HG02973 (cell line): Measurements from ENCODE around the gene PPP6R2.
"Not testable (repeated sequence)": the region's sequence is repeated elsewhere in the genome, so short reads cannot be mapped to it uniquely, and the experiment has no call there.

ENCODE experiments used
- ATAC-seq: cut with Tn5 transposase; IDR thresholded peaks from one replicate; pipeline ENCODE4 v1.9.1; 2021; ENCODE audit warnings: moderate library complexity; ENCODE audit not compliant: unreplicated experiment

The PPP6R2 gene

DNA sequence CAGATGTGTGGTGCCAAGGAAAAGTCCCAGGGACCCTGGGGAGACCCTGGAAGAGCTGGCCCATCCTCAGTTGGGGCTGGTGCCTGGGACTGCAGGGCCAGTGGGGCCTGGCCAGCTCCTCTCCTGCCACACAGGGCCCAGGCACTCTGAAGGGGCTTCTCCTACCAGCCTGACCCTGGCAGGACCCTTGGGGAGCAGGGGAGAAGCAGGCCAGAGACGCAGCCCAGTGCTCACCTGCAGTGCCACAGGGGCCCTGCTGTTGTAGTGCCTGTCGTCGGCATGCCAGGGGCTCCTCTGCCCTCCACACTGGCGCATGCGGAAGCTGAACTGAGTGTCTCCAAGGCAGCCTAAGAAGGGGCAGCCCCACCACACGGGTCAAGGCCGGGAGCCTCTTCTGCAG, 25.5 kb upstream of the PPP6R2 start:
- no peak for ATAC-seq

DNA sequence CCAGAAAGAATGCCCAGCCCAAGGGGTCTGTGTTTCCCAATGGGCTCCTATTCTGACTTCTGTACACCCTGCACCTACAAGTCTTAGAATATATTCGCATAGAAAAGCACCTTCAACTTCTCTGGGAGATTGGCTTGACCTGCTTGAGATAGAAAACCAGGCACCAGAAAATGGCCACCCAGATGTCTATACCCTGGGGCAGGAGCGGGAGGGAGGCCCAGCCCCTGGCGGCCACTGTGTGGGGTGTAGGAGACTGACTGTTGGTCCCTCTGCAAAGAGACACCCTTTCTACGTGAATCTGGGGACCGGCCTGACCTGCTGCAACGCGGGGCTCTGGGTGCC, 24.8 kb upstream of the PPP6R2 start:
- ATAC-seq: no peak

DNA sequence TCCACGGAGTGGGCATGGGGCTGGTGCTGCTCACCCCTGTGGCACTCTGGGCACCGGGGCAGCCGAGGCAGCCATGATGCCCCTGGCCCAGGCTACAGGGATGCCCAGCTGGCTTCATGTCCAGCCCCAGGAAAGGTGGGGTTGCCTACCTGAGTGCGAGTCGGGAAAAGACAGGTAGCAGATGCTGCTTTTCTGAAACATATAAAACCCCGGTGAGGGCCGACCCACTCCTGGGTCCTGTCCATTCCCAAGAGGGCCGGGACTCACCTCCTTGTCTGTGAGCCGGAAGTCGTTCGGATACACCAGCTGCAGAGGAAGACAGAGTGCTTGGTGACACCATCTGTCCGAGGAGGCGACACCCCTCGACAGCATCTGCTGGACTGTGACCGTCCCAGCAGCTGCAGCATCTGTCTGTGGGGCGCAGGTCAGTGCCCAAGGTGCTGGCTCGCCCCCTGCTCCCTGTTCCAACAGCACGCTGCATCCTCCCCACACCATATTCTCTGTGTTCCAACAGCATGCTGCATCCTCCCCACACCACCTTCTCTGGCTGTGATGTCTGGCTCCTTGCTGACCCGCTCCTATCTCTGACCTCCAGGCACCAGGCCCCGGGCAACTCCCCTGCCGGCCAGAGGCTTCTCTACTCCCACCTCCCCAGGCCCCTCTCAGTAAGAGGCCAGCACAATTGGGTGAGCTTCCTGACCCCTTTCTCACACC, 24.3 kb upstream of the PPP6R2 start:
- ATAC-seq: no peak

DNA sequence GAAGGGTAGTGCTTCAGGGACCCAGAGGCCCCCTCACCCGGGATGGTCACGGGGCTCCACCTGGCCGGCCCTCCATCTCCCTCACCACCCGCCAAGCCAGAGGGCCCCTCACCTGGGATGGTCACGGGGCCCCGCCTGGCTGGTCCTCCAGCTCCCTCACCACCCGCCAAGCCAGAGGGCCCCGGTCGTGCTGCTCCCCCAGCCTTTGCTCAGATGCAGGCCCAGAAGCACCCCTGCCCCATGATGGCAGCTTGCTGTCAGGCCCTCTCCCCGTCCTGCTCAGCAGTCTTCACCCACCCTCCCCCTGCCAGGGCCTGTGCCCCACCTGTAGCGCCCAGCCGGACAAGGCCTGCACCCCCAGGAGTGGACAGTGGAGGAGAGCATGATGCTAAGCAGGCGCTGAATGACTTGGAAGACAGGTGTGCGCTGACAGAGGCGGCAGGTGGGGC, 23.6 kb upstream of the PPP6R2 start:
- no peak for ATAC-seq

DNA sequence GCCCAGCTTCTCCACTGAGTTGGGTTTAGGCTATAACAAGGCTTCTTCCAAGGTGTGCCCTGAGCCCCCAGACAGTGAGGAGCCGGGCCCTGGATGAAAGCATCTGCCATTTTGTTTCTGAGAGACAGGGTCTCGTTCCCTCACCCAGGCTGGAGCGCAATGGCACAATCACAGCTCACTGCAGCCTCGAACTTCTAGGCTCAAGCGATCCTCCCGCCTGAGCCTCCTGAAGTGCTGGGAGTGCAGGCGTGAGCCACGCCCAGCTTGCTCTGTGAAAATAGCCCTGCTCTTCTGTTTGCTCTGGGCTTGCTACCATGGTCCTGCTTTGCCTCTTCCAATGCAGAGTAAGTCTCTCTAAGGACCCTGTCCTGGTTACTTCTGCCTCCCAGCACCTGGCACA, 23.0 kb upstream of the PPP6R2 start:
- no peak for ATAC-seq

DNA sequence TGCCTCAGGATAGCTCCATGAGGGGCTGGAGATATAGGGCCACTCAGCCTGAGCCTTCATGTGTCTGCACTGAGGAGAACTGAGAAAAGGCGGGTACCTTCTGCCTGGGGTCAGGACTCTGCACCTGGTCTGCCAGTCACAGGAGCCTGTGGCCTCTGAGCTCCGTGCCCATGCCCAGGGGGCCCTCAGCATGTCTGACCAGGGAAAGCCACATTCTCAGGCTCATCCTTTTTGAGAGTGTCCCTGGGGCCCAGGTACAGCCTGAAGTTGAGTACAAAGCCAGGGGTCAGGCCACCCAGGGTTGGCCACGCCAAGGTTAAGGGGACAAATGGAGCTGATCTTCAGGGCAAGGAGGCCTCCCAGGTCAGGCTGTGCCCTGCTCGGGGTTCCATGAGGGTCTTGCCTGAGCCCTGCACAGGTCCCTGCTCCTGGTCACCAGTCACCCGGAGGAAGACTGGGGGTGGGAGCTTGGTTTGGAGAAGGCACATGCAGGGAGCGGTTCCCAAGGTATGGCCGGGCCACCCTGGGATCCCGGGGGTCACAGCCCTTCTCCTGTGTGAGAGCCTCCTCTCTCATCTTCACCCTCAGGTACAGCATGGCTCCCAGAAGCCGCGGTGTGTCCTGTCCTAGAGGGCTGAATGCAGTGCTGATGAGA, 22.3 kb upstream of the PPP6R2 start:
- no peak for ATAC-seq

DNA sequence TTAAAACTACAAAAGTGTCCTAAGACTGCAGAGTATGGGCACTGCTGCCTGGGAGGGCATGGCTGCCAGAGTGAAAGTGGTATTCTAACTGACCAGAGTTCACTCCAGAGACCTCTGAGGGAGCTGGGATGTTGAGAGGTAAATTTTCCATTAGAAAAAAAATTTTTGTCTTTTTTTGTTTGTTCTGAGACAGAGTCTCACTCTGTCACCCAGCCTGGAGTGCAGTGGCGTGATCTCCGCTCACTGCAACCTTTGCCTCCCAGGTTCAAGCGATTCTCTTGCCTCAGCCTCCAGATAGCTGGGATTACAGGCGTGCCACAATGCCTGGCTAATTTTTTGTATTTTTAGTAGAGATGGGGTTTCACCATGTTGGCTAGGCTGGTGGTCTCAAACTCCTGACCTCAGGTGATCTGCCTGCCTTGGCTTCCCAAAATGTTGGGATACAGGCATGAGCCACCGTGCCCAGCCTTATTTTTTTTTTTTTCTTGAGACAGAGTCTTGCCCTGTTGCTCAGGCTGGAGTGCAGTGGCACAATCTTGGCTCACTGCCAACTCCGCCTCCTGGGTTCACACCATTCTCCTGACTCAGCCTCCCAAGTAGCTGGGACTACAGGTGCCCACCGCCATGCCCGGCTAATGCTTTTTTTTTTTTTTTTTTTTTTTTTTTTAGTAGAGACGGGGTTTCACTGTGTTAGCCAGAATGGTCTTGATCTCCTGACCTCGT, 20.6 kb upstream of the PPP6R2 start:
- ATAC-seq: not testable (repeated sequence)

DNA sequence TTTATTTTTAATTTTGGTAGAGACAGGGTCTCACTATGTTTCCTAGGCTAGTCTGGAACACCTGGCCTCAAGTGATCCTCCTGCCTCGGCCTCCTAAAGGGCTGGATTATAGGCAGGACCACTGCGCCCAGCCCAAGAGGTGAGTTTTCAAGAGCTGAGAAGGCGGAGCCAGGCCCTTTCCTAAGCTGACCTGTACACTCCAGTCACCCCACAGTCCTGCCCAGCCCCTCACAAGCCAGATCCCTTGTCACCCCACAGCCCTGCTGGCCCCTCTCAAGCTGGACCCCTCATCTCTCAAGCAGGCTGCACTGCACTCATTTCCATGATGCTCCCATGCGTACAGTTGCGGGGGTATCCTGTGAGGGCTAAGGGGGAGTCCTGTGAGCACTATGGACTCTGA, 19.2 kb upstream of the PPP6R2 start:
- ATAC-seq: no peak

DNA sequence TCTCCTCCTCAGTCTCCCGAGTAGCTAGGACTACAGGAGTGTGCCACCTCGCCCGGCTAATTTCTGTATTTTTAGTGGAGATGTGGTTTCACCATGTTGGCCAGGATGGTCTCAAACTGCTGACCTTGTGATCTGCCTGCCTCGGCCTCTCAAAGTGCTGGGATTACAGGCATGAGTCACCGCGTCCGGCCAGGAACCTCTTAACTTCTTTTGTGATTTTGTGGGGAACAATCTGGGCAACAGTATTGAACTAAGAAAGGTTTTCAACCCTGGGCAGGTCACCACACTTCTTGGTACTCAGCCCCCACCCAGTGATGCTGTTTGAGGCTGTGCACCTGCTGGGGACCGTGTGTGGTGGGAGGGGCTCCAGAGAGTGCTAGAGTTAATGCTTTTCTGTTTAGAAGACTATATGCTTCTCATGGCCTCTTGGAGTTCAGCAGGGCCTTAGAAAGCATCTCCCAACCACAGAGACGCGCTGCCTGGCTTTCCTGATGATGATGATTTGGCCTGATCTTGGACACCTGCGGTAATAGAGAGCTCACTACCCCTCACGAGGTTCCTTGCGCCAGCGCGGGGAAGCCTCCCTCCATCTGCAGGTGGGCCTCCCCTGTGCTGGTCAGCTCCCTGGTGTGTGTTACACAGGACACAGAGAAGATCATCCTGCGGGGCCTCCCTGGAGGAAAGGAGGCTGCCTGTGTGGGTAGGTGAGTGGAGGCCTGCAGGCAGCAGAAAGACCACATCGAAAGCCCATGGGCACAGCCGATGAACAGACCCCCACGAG, 17.5 kb upstream of the PPP6R2 start:
- no peak for ATAC-seq

DNA sequence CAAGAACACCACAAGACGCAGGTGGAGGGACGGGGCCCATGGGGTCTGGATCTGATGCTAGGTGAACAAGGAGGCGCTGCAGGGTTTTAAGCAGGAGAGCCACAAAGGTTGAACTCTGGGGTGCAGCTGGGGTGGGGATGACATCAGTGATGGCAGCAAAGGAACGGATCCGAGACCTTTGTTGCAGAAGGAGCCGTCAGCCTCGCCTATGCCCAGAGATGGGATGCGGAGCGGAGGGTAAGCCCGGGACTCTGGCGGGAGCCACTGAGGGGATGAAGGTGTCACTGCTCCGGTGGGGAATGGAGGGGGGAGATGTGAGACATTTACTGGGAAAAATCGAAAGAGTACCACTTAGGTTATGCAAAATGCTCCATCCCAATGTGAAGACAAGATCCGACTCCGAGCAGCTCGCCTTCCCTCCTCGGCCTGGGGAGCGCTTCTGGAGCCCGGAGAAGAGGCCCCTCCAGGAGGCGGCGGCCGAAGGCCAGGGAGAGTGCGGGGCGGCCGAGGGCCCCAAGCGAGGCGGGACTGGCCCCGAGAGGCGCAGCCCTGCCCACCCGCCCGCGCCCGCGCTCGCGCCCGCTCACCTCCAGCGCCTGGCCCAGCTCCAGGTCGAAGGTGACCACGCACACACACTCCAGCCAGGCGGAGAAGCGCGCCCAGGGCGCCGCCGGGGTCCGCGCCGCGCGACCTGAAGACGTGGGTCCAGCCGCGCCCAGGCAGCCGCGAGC, 16.7 kb upstream of the PPP6R2 start:
- ATAC-seq: no peak

DNA sequence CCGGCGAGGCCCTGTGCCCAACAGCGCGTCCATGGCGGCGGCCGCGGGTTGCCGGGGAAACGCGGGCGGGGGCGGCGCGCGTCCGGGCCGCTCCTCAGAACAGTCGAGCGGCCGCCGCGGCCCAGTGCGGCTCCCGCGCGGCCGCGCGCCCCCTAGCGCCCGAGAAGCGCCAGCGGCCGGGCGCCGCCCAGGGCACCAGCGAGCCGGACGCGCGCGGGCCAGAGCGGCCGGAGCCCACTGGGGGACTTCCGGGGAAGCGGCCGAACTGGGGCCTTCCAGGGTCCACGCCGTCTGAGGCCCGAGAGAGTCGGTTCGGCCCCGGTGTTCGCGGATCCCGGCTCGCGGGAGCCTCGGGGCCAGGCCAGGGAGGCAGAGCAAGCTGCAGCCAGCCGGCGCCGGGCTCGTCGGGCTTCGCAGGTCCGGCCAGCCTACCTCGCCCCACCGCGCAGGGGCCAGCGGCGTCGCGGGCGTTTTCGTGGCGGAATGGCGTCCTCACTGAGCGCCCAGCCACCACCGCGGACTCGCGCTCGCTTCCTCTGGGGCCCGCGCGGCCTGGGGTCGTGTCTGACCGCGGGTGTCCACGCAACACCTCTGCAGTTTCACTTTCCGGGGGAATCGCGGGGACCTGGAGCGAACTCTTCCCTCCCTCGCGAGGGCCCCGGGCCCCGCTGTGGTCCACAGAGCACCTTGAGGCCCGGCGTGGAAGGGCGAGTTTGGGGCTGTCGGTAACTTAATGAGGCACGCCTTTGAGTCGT, 16.0 kb upstream of the PPP6R2 start, which contains the start of gene DENND6B:
Gene DENND6B (minus strand): TSS at position 57 of the 755 bp plus-strand sequence. CDS start 24 bp downstream, at position 33.
- peak; percentile 64 for ATAC-seq

DNA sequence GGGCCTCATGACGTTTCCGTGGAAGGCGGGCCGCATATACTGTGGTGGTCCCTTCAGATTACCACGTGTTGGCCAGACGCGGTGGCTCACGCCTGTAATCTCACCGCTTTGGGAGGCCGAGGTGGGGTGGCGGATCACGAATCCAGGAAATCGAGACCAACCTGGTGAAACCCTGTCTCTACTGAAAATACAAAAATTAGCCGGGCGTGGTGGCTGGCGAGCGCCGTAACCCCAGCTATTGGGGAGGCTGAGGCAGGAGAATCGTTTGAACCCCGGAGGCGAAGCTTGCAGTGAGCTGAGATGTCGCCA, 15.5 kb upstream of the PPP6R2 start:
- no peak for ATAC-seq

DNA sequence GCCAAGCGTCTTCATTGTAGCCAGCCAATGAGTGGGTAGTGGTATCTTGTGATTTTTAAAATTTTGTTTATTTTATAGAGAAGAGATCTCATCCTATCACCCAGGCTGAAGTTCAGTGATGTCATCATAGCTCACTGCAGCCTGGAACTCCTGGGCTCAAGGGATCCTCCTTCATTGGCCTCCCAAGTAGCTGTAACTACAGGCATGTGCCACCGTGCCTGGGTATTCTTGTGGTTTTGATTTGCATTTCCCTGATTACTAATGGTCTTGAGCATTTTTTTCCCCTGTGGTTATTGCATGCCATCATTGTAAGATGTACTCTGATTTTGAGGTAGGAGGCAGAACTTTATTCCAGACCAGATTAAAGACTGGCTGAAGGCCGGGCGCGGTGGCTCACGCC, 13.9 kb upstream of the PPP6R2 start:
- ATAC-seq: no peak

DNA sequence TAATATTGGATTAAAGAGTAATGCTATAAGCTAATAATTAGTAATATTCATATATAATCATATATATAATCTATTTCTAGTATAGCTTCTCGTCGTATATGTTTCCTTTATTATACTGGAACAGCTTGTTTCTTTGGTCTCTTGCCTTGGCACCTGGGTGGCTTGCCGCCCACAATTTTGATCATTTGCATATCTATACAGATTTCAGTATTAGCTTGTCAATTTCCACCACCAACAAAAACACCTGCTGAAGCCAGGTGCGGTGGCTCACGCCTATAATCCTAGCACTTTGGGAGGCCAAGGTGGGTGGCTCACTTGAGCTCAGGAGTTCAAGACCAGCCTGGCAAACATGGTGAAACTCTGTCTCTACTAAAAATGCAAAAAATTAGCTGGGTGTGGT, 8.7 kb upstream of the PPP6R2 start:
- not testable (repeated sequence) for ATAC-seq

DNA sequence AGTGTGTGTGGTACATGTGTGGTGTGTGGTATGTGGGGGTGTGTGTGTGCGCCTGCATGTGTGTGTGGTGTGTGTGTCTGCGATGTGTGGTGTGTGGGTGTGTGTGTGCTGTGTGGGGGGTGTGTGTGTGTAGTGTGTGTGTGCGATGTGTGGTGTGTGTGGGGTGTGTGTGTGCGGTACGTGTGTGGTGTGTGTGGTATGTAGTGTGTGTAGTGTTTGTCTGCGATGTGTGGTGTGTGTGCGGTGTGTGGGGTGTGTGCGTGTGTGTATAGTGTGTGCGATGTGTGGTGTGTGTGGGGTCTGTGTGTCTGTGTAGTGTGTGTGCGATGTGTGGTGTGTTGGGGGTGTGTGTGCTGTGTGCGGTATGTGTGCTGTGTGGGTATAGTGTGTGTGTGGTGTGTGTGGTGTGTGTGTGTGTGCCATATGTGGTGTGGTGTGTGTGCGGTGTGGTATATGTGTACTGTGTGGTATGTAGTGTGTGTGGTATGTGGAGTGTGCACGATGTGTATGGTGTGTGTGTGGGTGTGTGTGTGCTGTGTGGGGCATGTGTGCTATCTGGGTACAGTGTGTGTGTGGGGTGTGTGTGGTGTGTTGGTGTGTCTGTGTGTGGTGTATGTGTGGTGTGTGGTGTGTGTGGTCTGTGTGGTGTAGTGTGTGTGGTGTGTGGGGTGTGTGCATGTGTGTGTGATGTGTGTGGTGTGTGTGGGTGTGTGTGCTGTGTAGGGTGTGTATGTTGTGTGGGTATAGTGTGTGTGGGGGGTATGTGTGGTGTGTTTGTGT, 5.7 kb upstream of the PPP6R2 start:
- no peak for ATAC-seq

DNA sequence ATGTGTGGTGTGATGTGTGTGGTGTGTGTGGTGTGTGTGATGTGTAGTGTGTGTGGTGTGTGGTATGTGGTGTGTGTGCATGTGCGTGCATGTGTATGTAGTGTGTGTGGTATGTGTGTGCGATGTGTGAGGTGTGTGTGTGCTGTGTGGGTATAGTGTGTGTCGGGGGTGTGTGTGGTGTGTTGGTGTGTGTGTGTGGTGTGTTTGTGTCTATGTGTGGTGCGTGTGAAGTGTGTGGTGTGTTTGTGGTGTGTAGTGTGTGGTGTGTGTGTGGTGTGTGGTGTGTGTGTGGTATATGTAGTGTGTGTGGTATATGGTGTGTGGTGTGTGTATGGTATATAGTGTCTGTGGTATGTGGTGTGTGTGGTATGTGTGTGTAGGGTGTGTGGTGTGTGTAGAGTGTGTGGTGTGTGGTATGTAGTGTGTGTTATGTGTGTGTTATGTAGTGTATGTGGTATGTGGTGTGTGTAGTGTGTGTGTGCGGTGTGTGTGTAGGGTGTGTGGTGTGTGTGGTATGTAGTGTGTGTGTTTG, 5.0 kb upstream of the PPP6R2 start:
- no peak for ATAC-seq

DNA sequence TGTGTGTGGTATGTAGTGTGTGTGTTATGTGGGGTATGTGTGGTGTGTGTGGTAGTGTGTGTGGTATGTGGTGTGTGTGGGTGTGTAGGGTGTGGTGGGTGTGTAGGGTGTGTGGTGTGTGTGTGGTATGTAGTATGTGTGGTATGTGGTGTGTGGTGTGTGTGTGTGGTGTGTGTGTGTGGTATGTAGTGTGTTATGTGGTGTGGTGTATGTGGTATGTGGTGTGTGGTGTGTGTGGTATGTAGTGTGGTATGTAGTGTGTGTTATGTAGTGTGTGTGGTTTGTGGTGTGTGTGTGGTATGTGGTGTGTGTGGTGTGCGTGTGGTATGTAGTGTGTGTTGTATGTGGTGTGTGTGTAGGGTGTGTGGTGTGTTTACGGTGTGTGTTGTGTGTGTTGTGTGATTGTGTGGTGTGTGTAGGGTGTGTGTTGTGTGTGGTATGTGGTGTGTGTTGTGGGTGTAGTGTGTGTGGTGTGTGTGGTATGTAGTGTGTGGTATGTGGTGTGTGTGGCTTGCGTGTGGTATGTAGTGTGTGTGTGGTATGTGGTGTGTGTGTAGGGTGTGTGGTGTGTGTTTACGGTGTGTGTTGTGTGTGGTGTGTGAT, 4.2 kb upstream of the PPP6R2 start:
- ATAC-seq: no peak
